DMS53 (cell line): ENCODE measurements around the gene INTS7.
A peak's percentile ranks its signal among the peaks of the same experiment; 100 is the strongest.

ENCODE experiments used
- DNase-seq: peaks from one replicate; lab custom pipeline; 2025; lab: John Stamatoyannopoulos, UW

INTS7 gene

GRCh38 chr1:212035123-212035834 lies at the start of gene INTS7, which contains the start of gene DTL:
Gene INTS7, minus strand, starts transcription at chr1:212035557. Its CDS starts 120 bp downstream, at chr1:212035437.
Gene DTL, plus strand, starts transcription at chr1:212035748. Its CDS starts 143 bp downstream, at chr1:212035891.
- peak; percentile 100 for DNase-seq

GRCh38 chr1:212082765-212083406 lies 47.5 kb upstream of the INTS7 start:
- no peak for DNase-seq

GRCh38 chr1:212078826-212079225 lies 43.5 kb upstream of the INTS7 start:
- DNase-seq, result no peak

- no peak for DNase-seq
Observed at GRCh38 chr1:212077028-212077427, 41.7 kb upstream of the INTS7 start.

- no peak for DNase-seq
Observed at GRCh38 chr1:212074856-212075255, 39.5 kb upstream of the INTS7 start.

GRCh38 chr1:212074313-212074712 lies 39.0 kb upstream of the INTS7 start:
- no peak for DNase-seq

GRCh38 chr1:212073490-212073889 lies 38.1 kb upstream of the INTS7 start:
- DNase-seq, result no peak

- DNase-seq, result no peak
Observed at GRCh38 chr1:212072047-212072446, 36.7 kb upstream of the INTS7 start.

- peak; percentile 73 for DNase-seq
Observed at GRCh38 chr1:212070720-212071302, 35.5 kb upstream of the INTS7 start.

- DNase-seq, result no peak
Observed at GRCh38 chr1:212067787-212068186, 32.4 kb upstream of the INTS7 start.

GRCh38 chr1:212062832-212063438 lies 27.6 kb upstream of the INTS7 start:
- peak; percentile 82 for DNase-seq

- peak; percentile 27 for DNase-seq
Observed at GRCh38 chr1:212060632-212061472, 25.5 kb upstream of the INTS7 start.

GRCh38 chr1:212055333-212055732 lies 20.0 kb upstream of the INTS7 start:
- DNase-seq, result no peak

GRCh38 chr1:212053993-212054392 lies 18.6 kb upstream of the INTS7 start:
- DNase-seq, result no peak

- no peak for DNase-seq
Observed at GRCh38 chr1:212045981-212046380, 10.6 kb upstream of the INTS7 start.

GRCh38 chr1:212044851-212045250 lies 9.5 kb upstream of the INTS7 start:
- no peak for DNase-seq

- no peak for DNase-seq
Observed at GRCh38 chr1:212042436-212042835, 7.1 kb upstream of the INTS7 start.

GRCh38 chr1:212040629-212041412 lies 5.5 kb upstream of the INTS7 start:
- DNase-seq, result peak; percentile 17

GRCh38 chr1:212039622-212040021 lies 4.3 kb upstream of the INTS7 start:
- no peak for DNase-seq

GRCh38 chr1:212037900-212038299 lies 2.5 kb upstream of the INTS7 start:
- peak; percentile 10 for DNase-seq
